H1 (cell line): Measurements from ENCODE around the gene CEP290. TPM values are rescaled to one million over a fixed set of nuclear protein-coding genes. Genes with fewer than 3 reads are reported as not detected.

Source experiments
- CTCF ChIA-PET: fragments of 300-600 bp; sonication (Branson Sonifier 250); formaldehyde crosslinking; loops from one replicate; lab custom pipeline; 2021; ENCODE audit not compliant: partially characterized antibody; lab: Charles Lee
- POLR2A ChIA-PET: fragments of 300-600 bp; sonication (Branson Sonifier 250); formaldehyde crosslinking; loops from one replicate; lab custom pipeline; 2021; ENCODE audit warnings: inconsistent platforms; ENCODE audit not compliant: partially characterized antibody; lab: Charles Lee
- DNase-seq, 2 experiments: peaks; one replicate each; pipeline versions ENCODE4 v3.0.0 to v3.0.0-alpha.2; 2010 to 2022; ENCODE audit warnings: low spot score in 2 of 2, low read depth in 1 of 2, mixed read lengths in 1 of 2
- FAIRE-seq: peaks from 2 replicates; lab custom pipeline; 2011; peaks lifted over from hg19 to GRCh38; lab: Jason Lieb, UNC
- H2AFZ ChIP-seq: 2 replicates; pipeline ENCODE4 v1.8.1; 2012; ENCODE audit warnings: low read length, inconsistent platforms
- H2AK5ac ChIP-seq: 2 replicates; pipeline ENCODE4 v1.6.1; 2013; ENCODE audit warnings: low read depth, low read length
- H2BK120ac ChIP-seq: replicated peaks from 2 replicates; pipeline ENCODE3; 2013; ENCODE audit warnings: low read depth, low read length, inconsistent platforms
- H2BK12ac ChIP-seq: 2 replicates; pipeline ENCODE4 v1.6.1; 2013; ENCODE audit warnings: low read depth, low read length
- H2BK15ac ChIP-seq: 2 replicates; pipeline ENCODE4 v1.6.1; 2013; ENCODE audit warnings: low read length
- H2BK20ac ChIP-seq: 2 replicates; pipeline ENCODE4 v1.6.1; 2013; ENCODE audit warnings: low read length
- H2BK5ac ChIP-seq: 2 replicates; pipeline ENCODE4 v1.6.1; 2013; ENCODE audit warnings: low read depth, low read length
- H3K14ac ChIP-seq: 2 replicates; pipeline ENCODE4 v1.6.1; 2013; ENCODE audit warnings: inconsistent platforms; ENCODE audit not compliant: insufficient read length
- H3K18ac ChIP-seq: 2 replicates; pipeline ENCODE4 v1.6.1; 2013; ENCODE audit warnings: low read length; ENCODE audit errors: extremely low read depth
- H3K23ac ChIP-seq: 2 replicates; pipeline ENCODE4 v1.6.1; 2013; ENCODE audit warnings: inconsistent platforms; ENCODE audit not compliant: insufficient read length
- H3K23me2 ChIP-seq: 2 replicates; pipeline ENCODE4 v1.6.1; 2013; ENCODE audit warnings: low read depth, low read length
- H3K27ac ChIP-seq: 2 replicates; pipeline ENCODE4 v1.6.1; 2011; ENCODE audit warnings: low read depth, low read length, inconsistent platforms
- H3K27me3 ChIP-seq, 4 experiments: replicated peaks in 1 of 4; 1 replicate in 1 of 4; 2 replicates in 3 of 4; pipeline versions ENCODE4 v1.6.1 to v1.8.1; 2011 to 2013; ENCODE audit warnings: low read length in 3 of 4, mild to moderate bottlenecking in 3 of 4, inconsistent platforms in 2 of 4, mixed read lengths in 2 of 4, moderate library complexity in 1 of 4; ENCODE audit not compliant: control insufficient read depth in 3 of 4, insufficient read depth in 3 of 4; ENCODE audit errors: extremely low read depth in 1 of 4
- H3K36me3 ChIP-seq, 4 experiments: 2 replicates each; pipeline versions ENCODE4 v1.6.1 to v1.8.1; 2011 to 2013; ENCODE audit warnings: mild to moderate bottlenecking in 4 of 4, low read length in 3 of 4, moderate library complexity in 2 of 4, control low read depth in 1 of 4, inconsistent platforms in 1 of 4; ENCODE audit not compliant: insufficient read depth in 4 of 4, control insufficient read depth in 2 of 4
- H3K4ac ChIP-seq: replicated peaks from 2 replicates; pipeline ENCODE3; 2013; ENCODE audit warnings: low read length, low read depth, mixed read lengths, inconsistent platforms; ENCODE audit not compliant: insufficient read length
- H3K4me1 ChIP-seq, 4 experiments: replicated peaks in 1 of 4; 1 replicate in 1 of 4; 2 replicates in 3 of 4; pipeline versions ENCODE4 v1.6.1 to v1.8.1; 2011 to 2013; ENCODE audit warnings: low read length in 3 of 4, inconsistent platforms in 2 of 4, mixed read lengths in 1 of 4; ENCODE audit not compliant: insufficient read depth in 4 of 4, control insufficient read depth in 3 of 4
- H3K4me2 ChIP-seq, 2 experiments: 2 replicates each; pipeline versions ENCODE4 v1.6.1 to v1.8.1; 2011 to 2013; ENCODE audit warnings: low read depth in 2 of 2, low read length in 2 of 2, control low read depth in 1 of 2, inconsistent platforms in 1 of 2, mild to moderate bottlenecking in 1 of 2; ENCODE audit not compliant: insufficient read depth in 1 of 2
- H3K4me3 ChIP-seq, 4 experiments: fragments of 200-600, 300-600 bp in 1 of 4; sonication (generic), shearing (Covaris generic), sonication (Bioruptor Twin) in 1 of 4; 2 replicates each; pipeline versions ENCODE4 v1.5.1 to v1.8.1; 2011 to 2016; ENCODE audit warnings: low read length in 4 of 4, low read depth in 3 of 4, control low read depth in 2 of 4, inconsistent platforms in 2 of 4, mild to moderate bottlenecking in 2 of 4, mixed read lengths in 1 of 4, moderate library complexity in 1 of 4; ENCODE audit not compliant: insufficient read depth in 2 of 4; ENCODE audit errors: extremely low read depth in 1 of 4
- H3K56ac ChIP-seq: replicated peaks from 2 replicates; pipeline ENCODE3; 2013; ENCODE audit warnings: low read depth, mild to moderate bottlenecking, mixed read lengths, low read length, inconsistent platforms; ENCODE audit not compliant: insufficient read length
- H3K79me1 ChIP-seq: 2 replicates; pipeline ENCODE4 v1.6.1; 2013; ENCODE audit warnings: low read depth, low read length, control low read depth
- H3K79me2 ChIP-seq, 2 experiments: 2 replicates each; pipeline versions ENCODE4 v1.6.1 to v1.8.1; 2012 to 2013; ENCODE audit warnings: low read length in 2 of 2, mild to moderate bottlenecking in 2 of 2, inconsistent platforms in 1 of 2; ENCODE audit not compliant: insufficient read depth in 2 of 2, control insufficient read depth in 1 of 2
- H3K9ac ChIP-seq, 4 experiments: replicated peaks in 1 of 4; 1 replicate in 1 of 4; 2 replicates in 3 of 4; pipeline versions ENCODE4 v1.6.1 to v1.8.1; 2011 to 2013; ENCODE audit warnings: low read depth in 3 of 4, low read length in 3 of 4, control low read depth in 2 of 4, mild to moderate bottlenecking in 2 of 4, moderate library complexity in 2 of 4, inconsistent platforms in 1 of 4; ENCODE audit errors: extremely low read depth in 1 of 4
- H3K9me3 ChIP-seq, 2 experiments: 2 replicates each; pipeline versions ENCODE4 v1.6.1 to v1.8.1; 2012 to 2013; ENCODE audit warnings: mild to moderate bottlenecking in 2 of 2, moderate library complexity in 2 of 2, control low read depth in 1 of 2, inconsistent platforms in 1 of 2, low read depth in 1 of 2, low read length in 1 of 2, mixed read lengths in 1 of 2; ENCODE audit not compliant: insufficient read depth in 2 of 2
- H4K20me1 ChIP-seq, 2 experiments: replicated peaks in 1 of 2; 2 replicates each; pipeline versions ENCODE3 to v1.8.1; 2011 to 2013; ENCODE audit warnings: inconsistent platforms in 2 of 2, low read length in 2 of 2, mild to moderate bottlenecking in 1 of 2; ENCODE audit not compliant: insufficient read depth in 2 of 2, control insufficient read depth in 1 of 2
- H4K5ac ChIP-seq: 2 replicates; pipeline ENCODE4 v1.6.1; 2013; ENCODE audit warnings: low read length, low read depth, mixed read lengths, inconsistent platforms; ENCODE audit not compliant: insufficient read length
- H4K8ac ChIP-seq: 2 replicates; pipeline ENCODE4 v1.8.0; 2013; ENCODE audit warnings: mild to moderate bottlenecking, moderate library complexity, low read length, inconsistent platforms; ENCODE audit not compliant: insufficient read depth; ENCODE audit errors: extremely low read depth
- H4K91ac ChIP-seq: replicated peaks from 2 replicates; pipeline ENCODE3; 2013; ENCODE audit warnings: low read length, mixed read lengths, inconsistent platforms; ENCODE audit not compliant: insufficient read length
- BACH1 ChIP-seq: IDR thresholded peaks from 2 replicates; pipeline ENCODE4 v1.6.1; 2012; ENCODE audit warnings: low read length, improper control_type of control experiment
- CBX8 ChIP-seq: fragments of 300-800, 300-1000 bp; sonication (generic); IDR thresholded peaks from 2 replicates; pipeline ENCODE4 v1.7.1; 2016; ENCODE audit warnings: low read depth, low read length, borderline replicate concordance
- EZH2 ChIP-seq: fragments of 200-600 bp; sonication (generic); IDR thresholded peaks from 2 replicates; pipeline ENCODE4 v1.7.1; 2012; ENCODE audit warnings: low read depth, mild to moderate bottlenecking, moderate library complexity, low read length, inconsistent platforms; ENCODE audit not compliant: severe bottlenecking
- FOSL1 ChIP-seq: IDR thresholded peaks from 2 replicates; pipeline ENCODE4 v1.6.1; 2011; ENCODE audit warnings: mild to moderate bottlenecking, low read depth, low read length, moderate library complexity; ENCODE audit not compliant: insufficient read depth
- GTF2F1 ChIP-seq: IDR thresholded peaks from 2 replicates; pipeline ENCODE4 v1.6.1; 2012; ENCODE audit warnings: low read depth, low read length, improper control_type of control experiment, borderline replicate concordance
- HDAC2 ChIP-seq, 2 experiments: fragments of 300-600 bp in 1 of 2; sonication (generic) in 1 of 2; IDR thresholded peaks; 2 replicates each; pipeline ENCODE4 v1.6.1; 2011 to 2012; ENCODE audit warnings: low read depth in 2 of 2, low read length in 2 of 2, mild to moderate bottlenecking in 2 of 2, moderate library complexity in 2 of 2, borderline replicate concordance in 1 of 2, inconsistent platforms in 1 of 2
- KDM5A ChIP-seq: fragments of 200-600 bp; IDR thresholded peaks from 2 replicates; pipeline ENCODE4 v1.7.1; 2012; ENCODE audit warnings: mild to moderate bottlenecking, low read length, inconsistent platforms, mixed read lengths
- MAFK ChIP-seq: IDR thresholded peaks from 2 replicates; pipeline ENCODE4 v1.6.1; 2012; ENCODE audit warnings: low read depth, mild to moderate bottlenecking, improper control_type of control experiment, low read length
- RBBP5 ChIP-seq: IDR thresholded peaks from 2 replicates; pipeline ENCODE4 v1.7.1; 2012; ENCODE audit warnings: low read depth, mild to moderate bottlenecking, inconsistent platforms, low read length, moderate library complexity, borderline replicate concordance
- SP2 ChIP-seq: IDR thresholded peaks from 2 replicates; pipeline ENCODE4 v1.6.1; 2012; ENCODE audit warnings: mild to moderate bottlenecking, low read length, inconsistent platforms
- SRF ChIP-seq: IDR thresholded peaks from 2 replicates; pipeline ENCODE4 v1.6.1; 2011; ENCODE audit warnings: mild to moderate bottlenecking, low read depth, low read length, moderate library complexity
- SUZ12 ChIP-seq: fragments of 200-600 bp; sonication (generic); IDR thresholded peaks from 2 replicates; pipeline ENCODE4 v1.6.1; 2012; ENCODE audit warnings: mild to moderate bottlenecking, inconsistent platforms, low read length, moderate library complexity, mixed read lengths
- TBP ChIP-seq: IDR thresholded peaks from 2 replicates; pipeline ENCODE4 v1.6.1; 2011; ENCODE audit warnings: low read depth, low read length, improper control_type of control experiment
- WGBS, 2 experiments: shearing (Covaris generic) in 1 of 2; methylation state at CpG; one replicate each; pipeline versions ENCODE4 v1.1.6 to v1.1.7; 2013 to 2015; ENCODE audit warnings: low lambda C conversion rate in 2 of 2, mixed read lengths in 2 of 2, inconsistent platforms in 1 of 2, low coverage in 1 of 2, missing lambda C conversion rate in 1 of 2; ENCODE audit not compliant: insufficient replicate concordance in 2 of 2, insufficient coverage in 1 of 2, insufficient read length in 1 of 2; ENCODE audit errors: extremely low coverage in 1 of 2, missing lambda C conversion rate in 1 of 2; 5-methylcytosine and 5-hydroxymethylcytosine counted together
- polyA plus RNA-seq, 7 experiments: library from polyadenylated mRNA; depleted of rRNA in 3 of 7; stranded (reverse) in 5 of 7; unstranded in 2 of 7; fragments of >200 nt in 5 of 7; fragments of 200-250 nt in 2 of 7; gene quantifications; 1 replicate in 5 of 7; 2 replicates in 1 of 7; 4 replicates in 1 of 7; pipeline versions ENCODE4 v1.2.1 to v1.2.3, GENCODE V29; 2011 to 2013; ENCODE audit warnings: missing spikeins in 2 of 7, mixed read lengths in 2 of 7
- total RNA-seq: library from RNA; stranded (reverse); fragmentation: NEBNext Ultra II Directional; extraction: Animal tissue kit (Norgen Biotek cat#: 25700); gene quantifications from 2 replicates; pipeline ENCODE4 v1.2.1, GENCODE V29; 2021

CEP290 gene
- total and polyA plus RNA-seq, 2 of the 8 experiments (the other 6 are each of a cell fraction or from before 2014, with no cell fraction given) = 2.1 to 5.9 TPM

DNA sequence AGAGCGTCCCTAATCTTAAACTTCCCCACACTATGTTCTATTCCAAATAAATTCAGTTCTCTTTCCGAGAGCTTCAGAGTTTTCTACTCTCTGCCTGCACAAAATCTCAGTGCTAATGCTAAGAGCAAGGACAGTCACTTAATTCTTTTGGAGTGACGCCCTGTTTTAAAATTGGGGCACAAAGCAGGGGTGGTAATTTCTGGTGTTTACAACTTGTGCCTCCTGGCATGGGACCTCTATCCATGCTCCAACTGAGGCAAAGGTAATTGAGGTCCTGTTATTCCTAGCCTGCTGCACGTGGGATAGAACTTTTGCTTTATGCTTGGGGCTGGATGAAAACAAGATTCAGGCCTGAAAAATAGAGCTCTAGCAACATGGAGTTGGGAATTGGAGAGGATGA, 135.5 kb downstream of the CEP290 start:
- POLR2A ChIA-PET = no interaction called here

More for the DNA sequence above, 135.5 kb downstream of the CEP290 start:
- Histone ChIP-seq H3K4me2 (no peak overlapping the region), H2AFZ (no peak overlapping the region), H2AK5ac (no peak overlapping the region), H3K18ac (no peak overlapping the region), H4K8ac (no peak overlapping the region), H3K36me3 (no peaks in the 10 kb centered on the region), H2BK5ac (no peak overlapping the region), H2BK12ac (no peak overlapping the region), H2BK20ac (no peak overlapping the region), H3K9me3 (no peaks in the 10 kb centered on the region; a peak in 1 of 4 replicates), H2BK15ac (no peak overlapping the region), H3K4ac (no peak overlapping the region), H3K23me2 (no peaks in the 10 kb centered on the region), H4K20me1 (no peaks in the 10 kb centered on the region), H3K79me1 (no peaks in the 10 kb centered on the region), H4K91ac (no peak overlapping the region), H3K9ac (no peak overlapping the region), H4K5ac (no peak overlapping the region), H3K4me3 (no peak overlapping the region), H3K4me1 (no peaks in the 10 kb centered on the region), H3K56ac (no peak overlapping the region), H3K14ac (no peak overlapping the region), H2BK120ac (no peak overlapping the region), H3K79me2 (no peaks in the 10 kb centered on the region), H3K27me3 (no peaks in the 10 kb centered on the region), H3K27ac (no peak overlapping the region), H3K23ac (no peak overlapping the region)
- TF ChIP-seq SRF (no peak), HDAC2 (IDR thresholded peaks at IDR 0.05; ENCODE audit: borderline replicate concordance in 1 of 2, low read depth in 2 of 2, low read length in 2 of 2) (no peak), MAFK (no peak), SP2 (no peak), TBP (no peak), GTF2F1 (no peak), CBX8 (no peak), EZH2 (no peak), FOSL1 (no peak), KDM5A (no peak), SUZ12 (no peak), BACH1 (no peak), RBBP5 (no peak)
- WGBS, 2 experiments = 92% methylated on average over 4 of the region's 4 CpGs; no CpG with 5 or more reads in 1 of the 2 experiments
- FAIRE-seq = no peak
- CTCF ChIA-PET = no interaction called here
- DNase-seq = no peak
